Breast epithelium (tissue), 3 donors: Measurements from ENCODE around the gene A3GALT2.

Experiments used
- CTCF ChIP-seq, 3 donors: fragments of 450-650 bp; IDR thresholded peaks; one replicate each; pipeline ENCODE4 v1.5.1; 2016 to 2017; ENCODE audit warnings: antibody characterized with exemption in 3 of 3, mild to moderate bottlenecking in 3 of 3, moderate library complexity in 3 of 3
- POLR2A ChIP-seq: fragments of 450-650 bp; IDR thresholded peaks from one replicate; pipeline ENCODE4 v1.6.1; 2016; ENCODE audit warnings: antibody characterized with exemption, mild to moderate bottlenecking, moderate library complexity
- POLR2AphosphoS5 ChIP-seq, 3 donors: sonication (generic); formaldehyde crosslinking; IDR thresholded peaks; one replicate each; pipeline ENCODE4 v1.6.1; 2017; ENCODE audit warnings: antibody characterized with exemption in 3 of 3

- TF ChIP-seq POLR2A: no peak
- TF ChIP-seq CTCF (IDR thresholded peaks at IDR 0.05): no peak
- no peak for TF ChIP-seq POLR2AphosphoS5 (IDR thresholded peaks at IDR 0.05)
Observed at GRCh38 chr1:33357099-33357498, 36.2 kb upstream of the A3GALT2 start.
